GM21723 (cell line): ENCODE results near the gene SNAPC2.
"Not testable (repeated sequence)": the region's sequence is repeated elsewhere in the genome, so short reads cannot be mapped to it uniquely, and the experiment has no call there.

Source experiments
- ATAC-seq: cut with Tn5 transposase; IDR thresholded peaks from one replicate; pipeline ENCODE4 v1.9.1; 2021; ENCODE audit warnings: mild to moderate bottlenecking, moderate library complexity; ENCODE audit not compliant: unreplicated experiment

The SNAPC2 gene

DNA sequence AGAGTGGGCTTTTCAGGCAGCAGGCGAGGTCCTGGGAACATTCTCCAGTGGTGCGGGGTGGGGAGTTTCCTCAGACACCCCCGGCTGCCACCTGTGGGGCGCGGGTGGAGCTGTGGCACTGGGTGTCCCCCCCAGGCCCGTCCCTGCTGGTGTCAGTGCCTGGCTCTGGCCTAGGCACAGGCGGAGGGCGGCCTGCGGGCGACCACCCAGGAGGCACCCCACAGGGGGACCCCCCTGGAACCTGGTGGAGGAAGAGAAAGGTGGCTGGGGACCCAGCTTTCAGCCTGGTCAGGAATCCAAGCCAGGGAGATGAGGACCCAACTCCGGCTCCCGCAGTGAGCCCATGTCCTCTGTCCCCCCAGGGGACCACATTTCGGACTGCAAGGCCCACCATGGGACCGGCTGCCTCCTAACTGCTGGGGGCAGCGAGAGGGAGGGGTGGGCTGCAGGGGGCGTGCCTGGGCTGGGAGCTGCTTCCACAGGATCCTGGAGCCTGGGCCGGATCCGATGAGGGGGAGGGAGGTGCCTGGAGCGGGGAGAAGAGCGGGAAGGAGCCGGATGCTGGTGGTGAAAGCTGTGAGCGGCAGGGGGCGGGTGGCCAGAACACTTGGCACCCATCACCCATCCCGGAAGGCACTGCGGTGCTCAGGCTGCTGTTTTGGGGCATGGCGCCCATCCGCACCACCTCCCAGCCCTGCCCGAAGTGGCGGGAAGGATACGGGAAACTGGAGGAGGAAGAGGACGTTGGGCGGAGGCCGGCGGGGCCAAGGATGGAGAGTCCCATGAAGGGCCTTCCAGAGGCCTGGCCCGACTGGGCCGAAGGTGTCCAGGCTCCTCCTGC, 11.3 kb downstream of the SNAPC2 start:
- no peak for ATAC-seq

DNA sequence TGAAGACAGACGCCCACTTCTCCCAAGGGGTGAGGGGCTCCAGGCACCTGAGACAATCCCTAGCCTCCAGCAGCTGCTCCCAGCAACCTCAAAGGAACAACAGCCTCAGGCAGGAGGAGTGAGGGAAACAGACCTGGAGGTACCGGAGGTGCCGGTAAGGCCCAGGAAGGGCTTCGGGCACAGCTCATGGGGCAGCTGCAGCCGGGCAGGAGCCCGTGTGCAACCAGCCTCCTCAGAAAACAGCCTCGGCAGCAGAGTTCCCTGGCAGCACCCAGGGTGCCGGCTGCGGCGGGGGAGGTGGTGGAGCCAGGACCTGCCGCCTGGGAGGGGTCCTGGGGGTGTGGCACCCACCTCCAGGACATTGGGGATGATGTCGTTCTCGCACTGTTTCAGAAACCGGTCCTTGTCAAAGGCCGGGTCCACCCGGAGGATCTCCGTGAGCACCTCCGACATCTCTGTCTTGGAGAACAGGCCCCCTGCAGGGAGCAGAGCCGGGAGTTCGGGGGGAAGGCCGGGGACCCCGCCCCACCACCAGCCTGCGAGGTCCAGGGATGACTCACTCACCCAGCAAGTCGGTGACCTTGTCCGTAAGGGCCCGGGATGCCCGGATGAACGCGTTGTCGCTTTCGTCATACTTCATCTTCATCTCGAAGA, 12.3 kb downstream of the SNAPC2 start:
- no peak for ATAC-seq

DNA sequence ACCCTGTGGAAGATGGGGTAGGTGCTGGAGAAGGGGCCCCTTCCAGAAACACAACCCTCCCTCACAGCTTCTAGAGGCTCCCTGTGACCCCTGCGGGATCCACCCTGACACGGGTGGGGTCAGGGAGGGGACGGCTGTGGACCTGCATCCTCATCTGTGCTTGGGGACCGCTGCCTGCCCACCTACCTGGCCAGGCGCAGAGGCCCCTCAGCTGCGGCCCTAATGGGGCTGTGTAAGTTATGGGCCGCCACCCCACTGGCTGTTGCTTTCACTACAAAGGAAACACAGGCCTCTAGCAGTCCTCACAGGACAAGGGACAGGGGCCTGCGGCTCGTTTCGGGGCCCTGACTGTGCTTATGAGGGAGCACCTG, 12.8 kb downstream of the SNAPC2 start:
- no peak for ATAC-seq

DNA sequence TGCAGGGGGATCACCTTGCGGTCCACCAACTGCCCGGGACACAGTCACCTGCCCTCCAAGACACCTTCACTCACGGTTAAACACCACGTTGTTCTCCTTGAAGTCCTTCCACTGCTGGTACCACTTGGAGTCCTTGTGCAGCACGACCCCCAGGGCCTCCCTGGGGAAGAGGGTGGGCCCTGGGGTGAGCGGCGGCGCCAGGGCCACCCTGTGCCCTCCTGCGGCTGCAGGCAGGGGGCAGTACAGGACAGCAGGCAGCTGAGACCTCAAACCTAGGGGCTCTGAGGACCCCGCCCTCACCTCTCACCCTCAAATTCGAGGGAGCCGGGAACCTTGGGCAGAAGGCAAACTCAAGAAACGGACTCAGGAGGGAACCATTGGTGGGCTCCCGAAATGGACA, 13.3 kb downstream of the SNAPC2 start:
- no peak for ATAC-seq

DNA sequence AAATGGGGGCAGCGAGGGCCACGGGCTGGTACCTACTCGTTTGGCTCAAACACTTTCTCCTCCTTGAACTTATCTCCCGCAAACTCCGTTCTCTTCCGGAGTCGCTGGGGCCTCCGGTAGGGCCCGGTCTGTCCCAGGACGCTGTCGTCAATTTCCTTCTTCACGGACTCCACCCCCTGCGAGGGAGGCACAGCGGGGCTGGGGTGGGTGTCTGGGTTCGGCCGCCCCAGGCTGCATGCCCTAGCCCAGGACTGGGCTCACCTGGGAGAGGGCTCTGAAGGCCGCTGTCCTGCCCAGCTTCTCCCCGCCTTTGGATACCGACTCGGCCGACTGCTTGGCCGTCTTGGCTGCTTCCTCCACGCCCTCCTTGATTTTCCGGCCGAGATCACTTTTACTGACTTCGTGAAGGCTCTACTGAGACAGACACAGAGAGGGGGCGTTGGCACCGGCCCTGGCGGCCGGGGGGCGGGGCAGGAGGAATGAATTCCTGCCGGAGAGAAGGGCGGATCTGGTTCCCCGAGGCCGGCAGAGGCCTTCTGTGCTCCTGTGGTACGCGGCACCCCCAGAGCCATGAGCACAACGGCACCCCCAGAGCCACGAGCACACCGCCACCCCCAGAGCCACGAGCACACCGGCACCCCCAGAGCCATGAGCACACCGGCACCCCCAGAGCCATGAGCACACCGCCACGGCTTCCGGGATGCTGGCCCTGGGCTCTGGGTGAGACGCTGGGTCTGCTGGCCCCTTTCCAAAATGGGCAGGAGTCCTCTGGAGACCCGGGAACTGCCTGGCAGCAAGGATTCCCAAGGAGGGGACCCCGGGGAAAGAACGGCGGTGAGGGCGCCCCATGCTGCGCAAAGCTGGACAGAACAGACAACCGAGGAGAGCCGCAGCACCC, 13.9 kb downstream of the SNAPC2 start:
- ATAC-seq: no peak

DNA sequence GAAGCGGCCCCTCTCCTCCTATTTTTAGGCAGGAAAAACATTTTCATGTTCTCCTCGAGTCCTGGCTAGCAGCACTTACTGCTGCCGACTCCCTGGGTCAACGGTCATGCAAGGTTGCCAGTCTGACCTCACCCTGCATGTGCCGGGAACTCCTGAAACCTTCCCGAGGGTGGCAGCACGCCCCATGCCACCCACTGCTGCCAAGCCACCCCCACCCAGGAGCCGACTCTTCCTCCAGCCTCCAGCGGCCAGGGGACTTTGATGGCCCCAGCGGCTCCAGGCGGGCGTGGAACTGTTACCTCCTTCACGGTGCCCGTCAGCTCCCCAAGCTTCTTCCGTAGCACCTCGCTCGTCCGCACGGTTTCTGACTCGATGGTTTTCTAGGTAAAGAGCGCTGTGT, 14.6 kb downstream of the SNAPC2 start:
- no peak for ATAC-seq

DNA sequence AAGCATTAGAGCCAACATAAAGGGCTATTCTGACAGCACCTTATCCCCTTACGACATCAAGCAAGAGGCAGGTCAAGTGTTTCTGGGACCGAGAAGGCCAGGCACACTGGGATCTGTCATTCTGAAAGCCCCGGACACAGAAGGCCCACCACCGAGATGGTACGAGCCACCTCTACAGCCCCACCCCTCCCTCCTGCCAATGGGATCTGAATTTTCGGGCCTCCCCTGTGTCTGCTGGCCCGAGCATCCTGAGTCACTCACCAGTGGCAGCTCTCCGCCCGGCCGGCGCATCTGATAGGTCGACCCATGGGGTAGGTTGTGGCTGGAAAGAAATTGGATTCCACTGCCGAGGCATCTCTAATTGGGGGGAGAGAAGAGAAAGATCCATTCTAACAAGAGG, 20.7 kb downstream of the SNAPC2 start:
- ATAC-seq: no peak

DNA sequence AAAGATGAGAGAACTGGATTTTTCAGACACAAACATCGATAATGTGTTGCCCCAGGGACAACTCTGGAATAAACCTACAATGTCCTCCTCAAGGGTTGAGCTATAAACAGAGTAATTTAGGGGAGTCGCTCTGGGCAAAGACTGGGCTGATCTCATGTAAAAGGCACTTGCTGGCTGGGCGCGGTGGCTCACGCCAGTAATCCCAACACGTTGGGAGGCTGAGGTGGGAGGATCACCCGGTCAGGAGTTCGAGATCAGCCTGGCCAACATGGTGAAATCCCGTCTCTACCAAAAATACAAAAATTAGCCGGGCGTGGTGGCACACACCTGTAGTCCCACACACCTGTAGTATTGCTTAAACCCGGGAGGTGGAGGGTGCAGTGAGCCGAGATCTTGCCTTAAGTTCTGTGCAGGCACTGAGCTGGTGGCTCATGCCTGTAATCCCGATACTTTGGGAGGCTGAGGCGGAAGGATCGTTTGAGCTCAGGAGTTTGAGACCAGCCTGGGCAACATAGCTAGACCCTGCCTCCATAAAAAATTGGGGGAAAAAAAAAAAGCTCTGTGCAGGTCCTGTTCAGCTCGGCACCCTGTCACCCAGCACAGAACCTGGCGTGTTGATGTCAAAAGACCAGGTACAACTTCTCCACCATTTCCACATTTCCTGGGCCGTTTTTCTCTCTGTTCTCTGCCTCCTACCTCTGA, 21.9 kb downstream of the SNAPC2 start:
- no peak for ATAC-seq

DNA sequence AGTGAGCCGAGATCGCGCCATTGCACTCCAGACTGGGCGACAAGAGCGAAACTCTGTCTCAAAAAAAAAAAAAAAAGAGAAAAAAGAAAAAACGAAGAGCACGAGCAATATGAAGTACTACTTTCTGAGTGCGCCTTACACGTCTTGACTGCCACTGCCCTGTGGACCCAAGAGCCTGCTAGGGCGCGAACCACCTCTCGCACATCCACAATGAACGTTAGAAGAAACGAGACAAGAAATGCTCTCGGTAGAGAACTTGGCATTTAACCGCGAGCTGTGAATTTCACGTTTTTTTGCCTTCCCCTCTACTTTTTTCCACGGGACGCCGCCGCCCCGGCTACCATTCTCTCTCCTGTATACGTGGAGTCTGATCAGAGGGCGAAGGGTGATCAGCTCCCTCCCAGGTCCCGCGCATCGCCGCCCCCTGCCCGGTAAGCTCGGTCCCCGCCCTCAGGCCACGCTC, 22.9 kb downstream of the SNAPC2 start:
- ATAC-seq: no peak

DNA sequence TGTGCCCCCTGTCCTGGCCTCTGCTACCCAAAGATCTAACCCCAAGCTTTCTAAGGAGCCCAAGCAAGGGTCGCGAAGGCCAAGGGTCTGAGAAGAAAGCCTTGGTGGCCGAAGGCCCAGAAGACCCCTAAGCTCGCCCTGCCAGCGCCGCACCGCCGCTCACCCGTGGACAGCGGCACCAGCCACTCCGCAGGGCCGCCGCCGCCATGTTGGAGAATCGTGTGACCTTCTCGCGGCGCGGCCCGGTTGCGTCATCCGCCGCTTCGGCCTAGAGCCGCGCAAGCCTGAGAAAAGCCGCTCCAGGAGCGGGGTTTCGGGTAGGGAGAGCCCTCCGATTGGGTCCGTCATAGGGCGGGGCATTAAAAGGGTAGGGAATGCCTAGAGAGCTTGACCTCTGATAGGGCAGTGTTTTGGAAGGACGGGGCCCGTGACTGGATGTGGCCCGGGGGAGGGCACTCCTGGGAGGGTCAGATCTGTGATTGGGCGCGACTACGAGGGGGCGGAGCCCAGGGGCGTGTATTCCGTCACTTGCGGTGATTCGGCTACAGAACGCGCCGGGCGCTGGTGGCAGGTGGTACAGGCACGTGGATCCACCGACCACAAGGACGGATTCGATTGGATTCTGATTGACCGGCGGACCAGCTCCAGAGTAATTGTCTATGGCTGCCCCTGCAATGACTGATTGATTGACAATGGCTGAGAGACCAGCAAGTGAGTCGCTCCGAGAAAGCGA, 23.5 kb downstream of the SNAPC2 start, which contains the start of gene TIMM44:
TSS of gene TIMM44 (minus strand) at position 223 of the 733 bp plus-strand sequence. CDS start at position 208, 15 bp downstream.
- ATAC-seq: peak; percentile 93

DNA sequence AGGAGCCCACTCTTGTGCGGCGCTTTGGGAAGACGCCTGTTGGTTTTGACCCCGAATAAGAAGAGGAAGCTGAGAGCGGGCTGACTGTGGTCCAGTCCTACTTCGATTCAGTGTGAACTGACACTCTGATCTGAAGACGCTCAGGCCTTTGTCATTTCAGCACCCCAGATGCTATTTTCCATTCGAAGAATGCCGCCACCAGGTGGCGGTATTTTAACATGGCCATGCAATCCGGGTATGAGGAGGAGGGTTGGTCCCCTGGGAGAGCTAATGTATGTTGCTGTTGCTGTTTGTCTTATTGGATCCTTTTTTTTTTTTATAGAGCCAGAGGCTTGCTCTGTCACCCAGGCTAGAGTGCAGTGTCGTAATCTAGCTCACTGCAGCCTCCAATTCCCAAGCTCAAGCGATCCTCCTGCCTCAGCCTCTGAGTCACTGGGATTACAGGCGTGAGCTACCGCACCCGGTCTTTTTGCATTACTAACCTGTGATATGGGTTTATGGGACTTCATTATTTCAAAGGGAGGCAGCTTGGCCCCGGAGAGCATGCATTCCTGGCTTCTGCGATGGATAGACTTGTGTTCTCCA, 24.1 kb downstream of the SNAPC2 start:
- peak; percentile 31 for ATAC-seq

DNA sequence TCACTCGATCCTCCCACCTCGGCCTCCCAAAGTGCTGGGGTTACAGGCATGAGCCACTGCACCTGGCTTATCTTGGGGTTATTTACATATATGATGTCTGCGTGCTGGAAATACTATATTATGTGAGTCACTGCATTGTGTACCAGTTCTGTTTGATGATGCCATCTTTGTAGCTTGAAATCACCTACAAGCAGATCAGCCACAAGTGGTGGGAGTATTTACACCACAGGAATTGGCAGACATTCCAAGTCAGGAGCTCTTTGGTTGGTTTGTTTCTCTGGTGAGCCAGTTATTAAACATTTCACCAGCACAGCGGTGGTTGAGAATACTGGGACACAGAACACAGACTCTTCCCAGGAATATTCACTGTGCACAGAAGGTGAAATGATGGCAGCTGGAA, 27.8 kb downstream of the SNAPC2 start:
- no peak for ATAC-seq

DNA sequence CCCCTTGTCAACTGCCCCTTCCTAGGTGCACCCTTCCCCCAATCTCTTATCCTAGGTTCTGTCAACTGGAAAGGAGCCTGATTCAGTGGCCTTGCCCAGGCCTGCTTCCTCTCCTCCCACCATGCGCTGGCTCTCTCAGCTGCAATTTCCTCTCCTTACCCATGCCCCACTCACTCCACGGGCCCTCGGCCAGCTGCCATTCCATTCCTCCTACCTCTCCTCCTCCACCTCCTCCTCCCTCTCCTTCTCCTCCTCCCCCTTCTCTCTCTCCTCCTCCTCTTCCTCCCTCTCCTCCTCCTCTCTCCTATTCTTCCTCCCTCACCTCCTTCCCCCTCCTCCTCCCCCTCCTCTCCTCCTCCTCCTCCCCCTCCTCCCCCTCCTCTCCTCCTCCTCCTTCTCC, 32.9 kb downstream of the SNAPC2 start:
- no peak for ATAC-seq

DNA sequence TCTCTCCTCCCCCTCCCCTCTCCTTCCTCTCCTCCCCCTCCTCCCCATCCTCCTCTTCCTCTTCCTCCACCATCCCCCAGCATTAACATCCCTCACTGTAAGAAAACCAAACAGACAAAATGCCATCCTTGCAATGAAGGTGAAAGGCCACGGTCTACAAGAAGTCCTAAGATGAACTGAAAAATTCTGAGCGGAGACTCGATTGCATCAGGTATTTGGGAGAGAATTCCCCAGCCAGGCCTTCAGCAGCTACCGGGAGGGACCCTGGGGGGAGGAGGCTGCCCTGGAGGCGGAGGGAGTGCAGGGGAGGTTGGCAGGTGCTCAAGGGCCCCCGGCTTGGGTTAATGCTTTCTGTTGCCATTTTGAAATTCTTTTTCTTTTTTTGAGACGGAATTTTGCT, 33.4 kb downstream of the SNAPC2 start:
- ATAC-seq: no peak

DNA sequence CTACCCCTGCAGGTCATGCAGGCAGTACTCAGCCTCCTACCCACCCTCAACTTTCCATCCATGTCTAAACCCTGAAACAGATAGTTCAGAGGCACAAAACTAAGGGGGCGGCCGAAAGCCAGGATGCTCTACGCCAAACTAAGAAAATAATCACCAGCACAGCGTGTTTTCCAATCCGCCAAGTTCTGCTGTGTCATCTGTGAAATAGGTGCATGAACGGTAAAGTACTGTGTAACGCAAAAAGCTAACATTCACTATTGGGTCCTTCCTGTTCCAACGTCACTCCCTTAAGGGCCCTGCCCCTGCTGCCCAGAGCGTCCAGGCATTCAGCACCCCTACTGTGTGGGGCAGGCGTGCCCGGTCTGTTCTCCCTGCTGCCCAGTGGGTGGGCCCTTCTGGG, 35.6 kb downstream of the SNAPC2 start:
- no peak for ATAC-seq

DNA sequence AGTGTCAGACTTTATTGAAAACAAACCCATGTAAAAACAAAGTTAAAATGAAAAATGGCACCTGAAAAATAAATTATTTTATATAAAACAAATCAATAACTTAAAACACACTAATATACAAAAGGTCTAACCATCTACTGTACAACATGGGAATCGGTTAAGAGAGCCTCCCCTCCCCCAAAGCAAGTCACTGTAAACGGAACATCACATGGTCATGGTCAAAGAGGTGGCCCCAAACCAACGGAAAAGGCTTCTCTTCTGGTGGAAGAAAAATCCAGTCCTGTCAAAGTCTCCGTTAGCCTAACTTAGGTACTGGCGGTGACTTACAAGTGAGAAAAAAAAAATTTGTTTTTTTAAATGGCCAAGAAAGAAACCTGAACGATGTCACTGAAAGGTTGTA, 39.1 kb downstream of the SNAPC2 start:
- no peak for ATAC-seq

DNA sequence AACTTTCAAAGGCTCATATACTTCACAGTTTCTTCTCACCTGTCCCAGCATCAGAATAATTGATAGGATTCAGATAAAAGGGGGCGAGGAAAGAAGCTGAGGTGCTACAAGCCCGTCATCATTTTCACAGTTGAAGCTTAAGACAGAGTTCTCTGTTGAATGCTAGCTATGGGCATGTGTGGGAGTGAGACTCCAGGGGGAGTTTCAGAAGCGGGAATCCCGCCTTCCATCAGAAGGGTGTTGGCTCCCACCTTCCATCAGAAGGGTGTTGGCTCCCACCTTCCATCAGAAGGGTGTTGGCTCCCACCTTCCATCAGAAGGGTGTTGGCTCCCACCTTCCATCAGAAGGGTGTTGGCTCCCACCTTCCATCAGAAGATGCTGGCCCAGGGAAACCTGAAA, 40.9 kb downstream of the SNAPC2 start:
- not testable (repeated sequence) for ATAC-seq

DNA sequence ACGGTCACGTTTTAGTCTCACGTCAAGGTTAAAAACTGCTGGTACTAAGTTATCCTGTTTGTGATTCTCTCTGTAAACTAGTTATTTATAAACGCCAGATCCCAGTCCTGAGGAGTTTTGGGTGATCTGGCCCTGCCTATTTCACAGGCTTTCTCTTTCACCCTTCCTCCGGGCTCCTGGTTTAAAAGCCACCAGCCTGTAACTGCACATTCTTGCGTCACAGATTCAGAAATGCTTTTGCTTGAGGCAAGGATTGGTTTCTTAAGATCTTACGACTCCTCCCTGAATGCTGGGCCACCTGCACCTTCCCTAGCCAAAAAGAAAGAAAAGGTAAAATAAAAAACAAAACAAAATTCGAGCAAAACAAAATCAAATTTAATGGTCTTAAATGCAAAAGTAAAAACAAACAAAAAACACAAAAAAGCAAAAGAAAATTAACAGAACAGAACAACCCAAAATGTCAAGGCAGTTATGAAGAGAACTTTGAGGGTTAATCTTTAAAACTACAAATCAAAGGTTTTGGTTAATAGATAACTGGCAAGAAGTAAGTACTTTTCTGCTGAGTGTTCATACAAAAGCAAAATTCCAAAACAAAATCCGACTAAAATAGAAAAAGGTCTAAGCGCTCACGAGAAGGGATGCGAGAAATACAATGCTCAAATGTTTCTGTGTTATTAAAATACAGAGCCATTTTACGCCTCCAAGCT, 41.9 kb downstream of the SNAPC2 start:
- no peak for ATAC-seq

DNA sequence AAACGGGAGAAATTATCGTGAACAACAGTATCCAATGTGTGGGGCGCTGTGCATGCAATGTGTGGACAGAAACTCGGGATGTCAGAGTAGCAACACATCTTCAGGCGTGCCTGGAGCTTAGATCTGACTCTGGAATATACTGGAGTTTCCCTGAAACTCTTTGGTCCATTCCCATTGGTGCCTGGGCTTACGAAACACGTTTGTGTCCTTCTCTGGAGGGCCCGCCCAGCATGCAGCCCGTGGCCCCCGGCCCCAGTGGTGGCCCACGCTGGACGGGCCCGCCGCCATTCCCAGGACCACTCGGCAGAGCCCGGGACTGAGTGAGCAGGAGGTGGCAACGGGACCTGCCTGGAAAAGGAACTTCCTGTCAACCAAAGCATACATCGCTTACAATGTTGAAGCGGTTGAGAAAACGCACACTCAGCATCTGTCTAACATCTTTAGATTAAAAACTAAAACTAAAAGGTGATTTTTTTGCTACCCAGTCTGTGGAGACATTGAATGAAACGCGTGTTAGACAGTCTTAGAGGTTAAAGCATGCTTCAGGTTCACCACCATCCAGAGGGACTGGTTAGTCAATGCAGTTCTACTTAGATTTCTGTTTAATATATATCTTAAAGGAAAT, 42.6 kb downstream of the SNAPC2 start:
- no peak for ATAC-seq
